H1 (cell line): ENCODE results near the gene TUBA8. TPM values are rescaled to one million over a fixed set of nuclear protein-coding genes. Genes with fewer than 3 reads are reported as not detected.
"Not testable (repeated sequence)": the region's sequence is repeated elsewhere in the genome, so short reads cannot be mapped to it uniquely, and the experiment has no call there.

Experiments used
- CTCF ChIA-PET: fragments of 300-600 bp; sonication (Branson Sonifier 250); formaldehyde crosslinking; loops from one replicate; lab custom pipeline; 2021; ENCODE audit not compliant: partially characterized antibody; lab: Charles Lee
- POLR2A ChIA-PET: fragments of 300-600 bp; sonication (Branson Sonifier 250); formaldehyde crosslinking; loops from one replicate; lab custom pipeline; 2021; ENCODE audit warnings: inconsistent platforms; ENCODE audit not compliant: partially characterized antibody; lab: Charles Lee
- DNase-seq, 2 experiments: peaks; one replicate each; pipeline versions ENCODE4 v3.0.0 to v3.0.0-alpha.2; 2010 to 2022; ENCODE audit warnings: low spot score in 2 of 2, low read depth in 1 of 2, mixed read lengths in 1 of 2
- FAIRE-seq: peaks from 2 replicates; lab custom pipeline; 2011; peaks lifted over from hg19 to GRCh38; lab: Jason Lieb, UNC
- H2AFZ ChIP-seq: 2 replicates; pipeline ENCODE4 v1.8.1; 2012; ENCODE audit warnings: low read length, inconsistent platforms
- H2AK5ac ChIP-seq: 2 replicates; pipeline ENCODE4 v1.6.1; 2013; ENCODE audit warnings: low read depth, low read length
- H2BK120ac ChIP-seq: replicated peaks from 2 replicates; pipeline ENCODE3; 2013; ENCODE audit warnings: low read depth, low read length, inconsistent platforms
- H2BK12ac ChIP-seq: 2 replicates; pipeline ENCODE4 v1.6.1; 2013; ENCODE audit warnings: low read depth, low read length
- H2BK15ac ChIP-seq: 2 replicates; pipeline ENCODE4 v1.6.1; 2013; ENCODE audit warnings: low read length
- H2BK20ac ChIP-seq: 2 replicates; pipeline ENCODE4 v1.6.1; 2013; ENCODE audit warnings: low read length
- H2BK5ac ChIP-seq: 2 replicates; pipeline ENCODE4 v1.6.1; 2013; ENCODE audit warnings: low read depth, low read length
- H3K14ac ChIP-seq: 2 replicates; pipeline ENCODE4 v1.6.1; 2013; ENCODE audit warnings: inconsistent platforms; ENCODE audit not compliant: insufficient read length
- H3K18ac ChIP-seq: 2 replicates; pipeline ENCODE4 v1.6.1; 2013; ENCODE audit warnings: low read length; ENCODE audit errors: extremely low read depth
- H3K23ac ChIP-seq: 2 replicates; pipeline ENCODE4 v1.6.1; 2013; ENCODE audit warnings: inconsistent platforms; ENCODE audit not compliant: insufficient read length
- H3K23me2 ChIP-seq: 2 replicates; pipeline ENCODE4 v1.6.1; 2013; ENCODE audit warnings: low read depth, low read length
- H3K27ac ChIP-seq: 2 replicates; pipeline ENCODE4 v1.6.1; 2011; ENCODE audit warnings: low read depth, low read length, inconsistent platforms
- H3K27me3 ChIP-seq, 4 experiments: replicated peaks in 1 of 4; 1 replicate in 1 of 4; 2 replicates in 3 of 4; pipeline versions ENCODE4 v1.6.1 to v1.8.1; 2011 to 2013; ENCODE audit warnings: low read length in 3 of 4, mild to moderate bottlenecking in 3 of 4, inconsistent platforms in 2 of 4, mixed read lengths in 2 of 4, moderate library complexity in 1 of 4; ENCODE audit not compliant: control insufficient read depth in 3 of 4, insufficient read depth in 3 of 4; ENCODE audit errors: extremely low read depth in 1 of 4
- H3K36me3 ChIP-seq, 4 experiments: 2 replicates each; pipeline versions ENCODE4 v1.6.1 to v1.8.1; 2011 to 2013; ENCODE audit warnings: mild to moderate bottlenecking in 4 of 4, low read length in 3 of 4, moderate library complexity in 2 of 4, control low read depth in 1 of 4, inconsistent platforms in 1 of 4; ENCODE audit not compliant: insufficient read depth in 4 of 4, control insufficient read depth in 2 of 4
- H3K4ac ChIP-seq: replicated peaks from 2 replicates; pipeline ENCODE3; 2013; ENCODE audit warnings: low read length, low read depth, mixed read lengths, inconsistent platforms; ENCODE audit not compliant: insufficient read length
- H3K4me1 ChIP-seq, 4 experiments: replicated peaks in 1 of 4; 1 replicate in 1 of 4; 2 replicates in 3 of 4; pipeline versions ENCODE4 v1.6.1 to v1.8.1; 2011 to 2013; ENCODE audit warnings: low read length in 3 of 4, inconsistent platforms in 2 of 4, mixed read lengths in 1 of 4; ENCODE audit not compliant: insufficient read depth in 4 of 4, control insufficient read depth in 3 of 4
- H3K4me2 ChIP-seq, 2 experiments: 2 replicates each; pipeline versions ENCODE4 v1.6.1 to v1.8.1; 2011 to 2013; ENCODE audit warnings: low read depth in 2 of 2, low read length in 2 of 2, control low read depth in 1 of 2, inconsistent platforms in 1 of 2, mild to moderate bottlenecking in 1 of 2; ENCODE audit not compliant: insufficient read depth in 1 of 2
- H3K4me3 ChIP-seq, 4 experiments: fragments of 200-600, 300-600 bp in 1 of 4; sonication (generic), shearing (Covaris generic), sonication (Bioruptor Twin) in 1 of 4; 2 replicates each; pipeline versions ENCODE4 v1.5.1 to v1.8.1; 2011 to 2016; ENCODE audit warnings: low read length in 4 of 4, low read depth in 3 of 4, control low read depth in 2 of 4, inconsistent platforms in 2 of 4, mild to moderate bottlenecking in 2 of 4, mixed read lengths in 1 of 4, moderate library complexity in 1 of 4; ENCODE audit not compliant: insufficient read depth in 2 of 4; ENCODE audit errors: extremely low read depth in 1 of 4
- H3K56ac ChIP-seq: replicated peaks from 2 replicates; pipeline ENCODE3; 2013; ENCODE audit warnings: low read depth, mild to moderate bottlenecking, mixed read lengths, low read length, inconsistent platforms; ENCODE audit not compliant: insufficient read length
- H3K79me1 ChIP-seq: 2 replicates; pipeline ENCODE4 v1.6.1; 2013; ENCODE audit warnings: low read depth, low read length, control low read depth
- H3K79me2 ChIP-seq, 2 experiments: 2 replicates each; pipeline versions ENCODE4 v1.6.1 to v1.8.1; 2012 to 2013; ENCODE audit warnings: low read length in 2 of 2, mild to moderate bottlenecking in 2 of 2, inconsistent platforms in 1 of 2; ENCODE audit not compliant: insufficient read depth in 2 of 2, control insufficient read depth in 1 of 2
- H3K9ac ChIP-seq, 4 experiments: replicated peaks in 1 of 4; 1 replicate in 1 of 4; 2 replicates in 3 of 4; pipeline versions ENCODE4 v1.6.1 to v1.8.1; 2011 to 2013; ENCODE audit warnings: low read depth in 3 of 4, low read length in 3 of 4, control low read depth in 2 of 4, mild to moderate bottlenecking in 2 of 4, moderate library complexity in 2 of 4, inconsistent platforms in 1 of 4; ENCODE audit errors: extremely low read depth in 1 of 4
- H3K9me3 ChIP-seq, 2 experiments: 2 replicates each; pipeline versions ENCODE4 v1.6.1 to v1.8.1; 2012 to 2013; ENCODE audit warnings: mild to moderate bottlenecking in 2 of 2, moderate library complexity in 2 of 2, control low read depth in 1 of 2, inconsistent platforms in 1 of 2, low read depth in 1 of 2, low read length in 1 of 2, mixed read lengths in 1 of 2; ENCODE audit not compliant: insufficient read depth in 2 of 2
- H4K20me1 ChIP-seq, 2 experiments: replicated peaks in 1 of 2; 2 replicates each; pipeline versions ENCODE3 to v1.8.1; 2011 to 2013; ENCODE audit warnings: inconsistent platforms in 2 of 2, low read length in 2 of 2, mild to moderate bottlenecking in 1 of 2; ENCODE audit not compliant: insufficient read depth in 2 of 2, control insufficient read depth in 1 of 2
- H4K5ac ChIP-seq: 2 replicates; pipeline ENCODE4 v1.6.1; 2013; ENCODE audit warnings: low read length, low read depth, mixed read lengths, inconsistent platforms; ENCODE audit not compliant: insufficient read length
- H4K8ac ChIP-seq: 2 replicates; pipeline ENCODE4 v1.8.0; 2013; ENCODE audit warnings: mild to moderate bottlenecking, moderate library complexity, low read length, inconsistent platforms; ENCODE audit not compliant: insufficient read depth; ENCODE audit errors: extremely low read depth
- H4K91ac ChIP-seq: replicated peaks from 2 replicates; pipeline ENCODE3; 2013; ENCODE audit warnings: low read length, mixed read lengths, inconsistent platforms; ENCODE audit not compliant: insufficient read length
- ATF3 ChIP-seq: IDR thresholded peaks from 2 replicates; pipeline ENCODE4 v1.6.1; 2011; ENCODE audit warnings: low read depth, mild to moderate bottlenecking, low read length; ENCODE audit not compliant: insufficient read depth
- BACH1 ChIP-seq: IDR thresholded peaks from 2 replicates; pipeline ENCODE4 v1.6.1; 2012; ENCODE audit warnings: low read length, improper control_type of control experiment
- CREB1 ChIP-seq: IDR thresholded peaks from 2 replicates; pipeline ENCODE4 v1.6.1; 2012; ENCODE audit warnings: inconsistent platforms
- JUN ChIP-seq: IDR thresholded peaks from 2 replicates; pipeline ENCODE4 v1.6.1; 2011; ENCODE audit warnings: low read depth, mild to moderate bottlenecking, improper control_type of control experiment, low read length
- TAF1 ChIP-seq: IDR thresholded peaks from 2 replicates; pipeline ENCODE4 v1.6.1; 2011; ENCODE audit warnings: mild to moderate bottlenecking, low read depth, low read length
- WGBS, 2 experiments: shearing (Covaris generic) in 1 of 2; methylation state at CpG; one replicate each; pipeline versions ENCODE4 v1.1.6 to v1.1.7; 2013 to 2015; ENCODE audit warnings: low lambda C conversion rate in 2 of 2, mixed read lengths in 2 of 2, inconsistent platforms in 1 of 2, low coverage in 1 of 2, missing lambda C conversion rate in 1 of 2; ENCODE audit not compliant: insufficient replicate concordance in 2 of 2, insufficient coverage in 1 of 2, insufficient read length in 1 of 2; ENCODE audit errors: extremely low coverage in 1 of 2, missing lambda C conversion rate in 1 of 2; 5-methylcytosine and 5-hydroxymethylcytosine counted together
- polyA plus RNA-seq, 7 experiments: library from polyadenylated mRNA; depleted of rRNA in 3 of 7; stranded (reverse) in 5 of 7; unstranded in 2 of 7; fragments of >200 nt in 5 of 7; fragments of 200-250 nt in 2 of 7; gene quantifications; 1 replicate in 5 of 7; 2 replicates in 1 of 7; 4 replicates in 1 of 7; pipeline versions ENCODE4 v1.2.1 to v1.2.3, GENCODE V29; 2011 to 2013; ENCODE audit warnings: missing spikeins in 2 of 7, mixed read lengths in 2 of 7
- total RNA-seq: library from RNA; stranded (reverse); fragmentation: NEBNext Ultra II Directional; extraction: Animal tissue kit (Norgen Biotek cat#: 25700); gene quantifications from 2 replicates; pipeline ENCODE4 v1.2.1, GENCODE V29; 2021

Gene TUBA8
- total and polyA plus RNA-seq, 2 of the 8 experiments (the other 6 are each of a cell fraction or from before 2014, with no cell fraction given) = 1.0 to 4.0 TPM

- no peak for TF ChIP-seq ATF3
- TF ChIP-seq TAF1 = no peak
- no peak for TF ChIP-seq CREB1
- no peak for TF ChIP-seq BACH1
- TF ChIP-seq JUN = no peak
- TF ChIP-seq, all 59 proteins: peak for 0
Observed at GRCh38 chr22:18073467-18073866, 37.1 kb upstream of the TUBA8 start (continued).

DNA sequence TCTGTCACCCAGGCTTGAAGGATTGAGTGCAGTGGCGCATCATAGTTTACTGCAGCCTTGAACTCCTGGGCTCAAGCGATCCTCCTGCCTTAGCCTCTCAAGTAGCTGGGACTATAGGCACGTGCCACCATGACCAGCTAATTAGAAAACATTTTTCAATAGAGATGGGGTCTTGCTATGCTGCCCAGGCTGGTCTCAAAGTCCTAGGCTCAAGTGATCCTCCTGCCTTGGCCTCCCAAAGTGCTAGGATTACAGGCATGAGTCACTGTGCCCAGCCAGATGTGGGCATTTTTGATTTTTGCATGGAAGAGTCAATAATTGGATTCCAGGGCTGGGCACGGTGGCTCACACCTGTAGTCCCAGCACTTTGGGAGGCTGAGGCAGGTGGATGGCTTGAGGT is 36.7 kb upstream of the TUBA8 start:
- H2BK12ac ChIP-seq, H3K4ac ChIP-seq, H3K4me3 ChIP-seq, FAIRE-seq, H4K8ac ChIP-seq, H2BK120ac ChIP-seq, H3K9me3 ChIP-seq, H3K14ac ChIP-seq, H3K4me2 ChIP-seq, H3K4me1 ChIP-seq, H3K18ac ChIP-seq, H3K23me2 ChIP-seq, H4K20me1 ChIP-seq, H4K91ac ChIP-seq, H4K5ac ChIP-seq, H2AK5ac ChIP-seq, H3K79me2 ChIP-seq, H3K56ac ChIP-seq, H3K23ac ChIP-seq, H3K27me3 ChIP-seq, H2BK15ac ChIP-seq, H3K9ac ChIP-seq, H2AFZ ChIP-seq, H3K27ac ChIP-seq, H3K79me1 ChIP-seq, H3K36me3 ChIP-seq, H2BK5ac ChIP-seq, DNase-seq, H2BK20ac ChIP-seq: not testable (repeated sequence)
- ChIA-PET CTCF (interaction anchor here (1.0 to 11.5 kb wide), 10 partner anchors 10 to 287 kb away, joined by 3 to 163 read pairs (median 20); no protein-coding TSS in a partner anchor), POLR2A (interaction anchor here (0.5 kb wide), 1 partner anchor 306 kb away, joined by 3 read pairs; no protein-coding TSS in a partner anchor)
- WGBS, 2 experiments = 90% methylated on average over 4 of the region's 4 CpGs; no CpG with 5 or more reads in 1 of the 2 experiments
